GM12874 (cell line): ENCODE data around the gene CAPN14.

ENCODE experiments used
- CTCF ChIP-seq: IDR thresholded peaks from 2 replicates; pipeline ENCODE4 v1.5.1; 2011; ENCODE audit warnings: low read depth, mild to moderate bottlenecking, control low read depth, low read length, moderate library complexity; ENCODE audit not compliant: insufficient read depth

Gene CAPN14

GRCh38 chr2:31190188-31190587 lies 27.1 kb downstream of the CAPN14 start:
- TF ChIP-seq CTCF, result no peak

- no peak for TF ChIP-seq CTCF
These were observed 28.2 kb downstream of the CAPN14 start for GRCh38 chr2:31189141-31189540.

GRCh38 chr2:31188131-31188530 lies 29.2 kb downstream of the CAPN14 start:
- no peak for TF ChIP-seq CTCF

- no peak for TF ChIP-seq CTCF
These were observed 30.1 kb downstream of the CAPN14 start for GRCh38 chr2:31187166-31187565.

- TF ChIP-seq CTCF, result no peak
These were observed 40.6 kb downstream of the CAPN14 start for GRCh38 chr2:31176742-31177141.

GRCh38 chr2:31171142-31171541 lies 46.2 kb downstream of the CAPN14 start:
- TF ChIP-seq CTCF, result no peak

GRCh38 chr2:31170071-31170698 lies 47.1 kb downstream of the CAPN14 start:
- peak; percentile 91 for TF ChIP-seq CTCF
